Measurements from ENCODE around the gene GRPEL1. TPM values are rescaled to one million over a fixed set of nuclear protein-coding genes. Genes with fewer than 3 reads are reported as not detected.

GRPEL1 gene
- total and polyA plus RNA-seq, 2 donors (not counting 1 experiment from before 2014, with no cell fraction given) = 16.3 to 42.7 TPM

GRCh38 chr4:7109169-7109568 is 41.3 kb upstream of the GRPEL1 start:
- no peaks in the 10 kb centered on the region for H4K20me1 ChIP-seq (ENCODE audit: control insufficient read depth, extremely low read depth, insufficient read depth, low read length)
- no peak overlapping the region for H3K9ac ChIP-seq (ENCODE audit: insufficient read depth, low read length)
- TF ChIP-seq EZH2 (IDR thresholded peaks at IDR 0.05; ENCODE audit: low read length, missing control alignments) (no peak), CTCF (conservative IDR thresholded peaks at IDR 0.05 in 1 of 2, IDR thresholded peaks at IDR 0.05 in 1 of 2; ENCODE audit: low read depth in 1 of 2, low read length in 2 of 2) (no peak)
- H3K79me2 ChIP-seq (ENCODE audit: control insufficient read depth, insufficient read depth, low read length) = no peaks in the 10 kb centered on the region
- no peaks in the 10 kb centered on the region for H3K4me1 ChIP-seq (ENCODE audit: control insufficient read depth, extremely low read depth, insufficient read depth, low read length)
- no peak overlapping the region for H3K27ac ChIP-seq (ENCODE audit: insufficient read depth, low read length)
- H2AFZ ChIP-seq (ENCODE audit: low read length) = no peak overlapping the region
- no peak overlapping the region for H3K4me2 ChIP-seq (ENCODE audit: extremely low read depth, insufficient read depth, low read length)
- no peaks in the 10 kb centered on the region for H3K36me3 ChIP-seq (ENCODE audit: control insufficient read depth, insufficient read depth, low read length)
- no peak overlapping the region for H3K4me3 ChIP-seq (replicated peaks in 1 of 4; ENCODE audit: control extremely low read depth in 1 of 4, insufficient read depth in 1 of 4, low read depth in 3 of 4, low read length in 4 of 4)
- DNase-seq (ENCODE audit: low read depth in 2 of 2) = no peak
- no peaks in the 10 kb centered on the region for H3K9me3 ChIP-seq (ENCODE audit: control insufficient read depth, insufficient read depth, low read depth, low read length)
- H3K27me3 ChIP-seq (ENCODE audit: control insufficient read depth, insufficient read depth, low read length) = peaks cover 2% of the 10 kb centered on the region

- Histone ChIP-seq H3K4me2 (ENCODE audit: extremely low read depth, insufficient read depth, low read length) (no peak overlapping the region), H3K9ac (ENCODE audit: insufficient read depth, low read length) (no peak overlapping the region), H4K20me1 (ENCODE audit: control insufficient read depth, extremely low read depth, insufficient read depth, low read length) (no peaks in the 10 kb centered on the region), H3K9me3 (ENCODE audit: control insufficient read depth, insufficient read depth, low read depth, low read length) (no peaks in the 10 kb centered on the region), H2AFZ (ENCODE audit: low read length) (no peak overlapping the region), H3K27me3 (ENCODE audit: control insufficient read depth, insufficient read depth, low read length) (peaks cover 2% of the 10 kb centered on the region), H3K27ac (ENCODE audit: insufficient read depth, low read length) (no peak overlapping the region), H3K4me3 (replicated peaks in 1 of 4; ENCODE audit: control extremely low read depth in 1 of 4, insufficient read depth in 1 of 4, low read depth in 3 of 4, low read length in 4 of 4) (no peak overlapping the region), H3K4me1 (ENCODE audit: control insufficient read depth, extremely low read depth, insufficient read depth, low read length) (no peaks in the 10 kb centered on the region), H3K79me2 (ENCODE audit: control insufficient read depth, insufficient read depth, low read length) (no peaks in the 10 kb centered on the region), H3K36me3 (ENCODE audit: control insufficient read depth, insufficient read depth, low read length) (no peaks in the 10 kb centered on the region)
- no peak for DNase-seq (ENCODE audit: low read depth in 2 of 2)
- TF ChIP-seq CTCF (conservative IDR thresholded peaks at IDR 0.05 in 1 of 2, IDR thresholded peaks at IDR 0.05 in 1 of 2; ENCODE audit: low read depth in 1 of 2, low read length in 2 of 2) = no peak
- TF ChIP-seq EZH2 (IDR thresholded peaks at IDR 0.05; ENCODE audit: low read length, missing control alignments) = no peak
Observed at GRCh38 chr4:7108660-7109059, 40.8 kb upstream of the GRPEL1 start.

GRCh38 chr4:7108046-7108625 is 40.3 kb upstream of the GRPEL1 start:
- Histone ChIP-seq H2AFZ (ENCODE audit: low read length) (no peak overlapping the region), H3K36me3 (ENCODE audit: control insufficient read depth, insufficient read depth, low read length) (no peaks in the 10 kb centered on the region), H3K4me3 (replicated peaks in 1 of 4; ENCODE audit: control extremely low read depth in 1 of 4, insufficient read depth in 1 of 4, low read depth in 3 of 4, low read length in 4 of 4) (no peak overlapping the region), H3K9me3 (ENCODE audit: control insufficient read depth, insufficient read depth, low read depth, low read length) (no peaks in the 10 kb centered on the region), H3K79me2 (ENCODE audit: control insufficient read depth, insufficient read depth, low read length) (no peaks in the 10 kb centered on the region), H3K27ac (ENCODE audit: insufficient read depth, low read length) (no peak overlapping the region), H3K27me3 (ENCODE audit: control insufficient read depth, insufficient read depth, low read length) (peaks cover 2% of the 10 kb centered on the region), H3K9ac (ENCODE audit: insufficient read depth, low read length) (no peak overlapping the region), H4K20me1 (ENCODE audit: control insufficient read depth, extremely low read depth, insufficient read depth, low read length) (no peaks in the 10 kb centered on the region), H3K4me1 (ENCODE audit: control insufficient read depth, extremely low read depth, insufficient read depth, low read length) (peaks cover 2% of the 10 kb centered on the region), H3K4me2 (ENCODE audit: extremely low read depth, insufficient read depth, low read length) (no peak overlapping the region)
- no peak for DNase-seq (ENCODE audit: low read depth in 2 of 2)
- no peak for TF ChIP-seq CTCF (conservative IDR thresholded peaks at IDR 0.05 in 1 of 2, IDR thresholded peaks at IDR 0.05 in 1 of 2; ENCODE audit: low read depth in 1 of 2, low read length in 2 of 2)
- no peak for TF ChIP-seq EZH2 (IDR thresholded peaks at IDR 0.05; ENCODE audit: low read length, missing control alignments)

Data from fibroblast of lung (primary cell).